ENCODE results near the gene HS3ST3B1.

HS3ST3B1 gene

DNA sequence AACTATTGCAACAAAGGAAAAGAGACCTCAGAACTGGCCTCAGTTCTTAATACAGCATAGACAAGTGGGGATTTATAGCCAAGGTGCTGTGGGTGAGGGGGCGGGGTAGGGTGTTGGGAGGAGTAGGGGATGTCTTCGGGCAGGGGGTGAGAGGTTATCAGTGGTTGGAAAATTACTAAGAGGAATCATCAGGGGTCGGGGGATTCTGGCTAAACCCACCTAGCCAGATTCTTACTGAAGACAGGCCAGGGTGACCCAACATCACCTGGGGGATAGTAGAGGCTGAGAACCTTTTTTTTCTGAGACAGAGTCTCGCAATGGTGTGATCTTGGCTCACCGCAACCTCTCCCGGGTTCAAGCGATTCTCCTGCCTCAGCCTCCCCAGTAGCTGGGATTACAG is 32.6 kb downstream of the HS3ST3B1 start:
- H3K27ac ChIP-seq (ENCODE audit: extremely low read depth, low read depth, low read length): no peak overlapping the region
- CTCF ChIA-PET: no interaction called here
- no peaks in the 10 kb centered on the region for H3K9me3 ChIP-seq (ENCODE audit: control insufficient read depth, insufficient read depth, low read depth, low read length)
- peaks cover 7% of the 10 kb centered on the region for H3K4me1 ChIP-seq (ENCODE audit: control insufficient read depth, insufficient read depth, low read length)
- H3K4me3 ChIP-seq (ENCODE audit: low read depth, low read length): no peak overlapping the region
- POLR2A ChIA-PET: no interaction called here
- no peaks in the 10 kb centered on the region for H3K36me3 ChIP-seq (ENCODE audit: control insufficient read depth in 2 of 2, insufficient read depth in 1 of 2, low read length in 2 of 2)
- TF ChIP-seq, protein P1, sequence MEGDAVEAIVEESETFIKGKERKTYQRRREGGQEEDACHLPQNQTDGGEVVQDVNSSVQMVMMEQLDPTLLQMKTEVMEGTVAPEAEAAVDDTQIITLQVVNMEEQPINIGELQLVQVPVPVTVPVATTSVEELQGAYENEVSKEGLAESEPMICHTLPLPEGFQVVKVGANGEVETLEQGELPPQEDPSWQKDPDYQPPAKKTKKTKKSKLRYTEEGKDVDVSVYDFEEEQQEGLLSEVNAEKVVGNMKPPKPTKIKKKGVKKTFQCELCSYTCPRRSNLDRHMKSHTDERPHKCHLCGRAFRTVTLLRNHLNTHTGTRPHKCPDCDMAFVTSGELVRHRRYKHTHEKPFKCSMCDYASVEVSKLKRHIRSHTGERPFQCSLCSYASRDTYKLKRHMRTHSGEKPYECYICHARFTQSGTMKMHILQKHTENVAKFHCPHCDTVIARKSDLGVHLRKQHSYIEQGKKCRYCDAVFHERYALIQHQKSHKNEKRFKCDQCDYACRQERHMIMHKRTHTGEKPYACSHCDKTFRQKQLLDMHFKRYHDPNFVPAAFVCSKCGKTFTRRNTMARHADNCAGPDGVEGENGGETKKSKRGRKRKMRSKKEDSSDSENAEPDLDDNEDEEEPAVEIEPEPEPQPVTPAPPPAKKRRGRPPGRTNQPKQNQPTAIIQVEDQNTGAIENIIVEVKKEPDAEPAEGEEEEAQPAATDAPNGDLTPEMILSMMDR (tag by site-specific recombination; IDR thresholded peaks at IDR 0.05): no peak
- TF ChIP-seq TCF7L2 (IDR thresholded peaks at IDR 0.05; ENCODE audit: borderline replicate concordance, low read depth, low read length): no peak
- TF ChIP-seq, protein P2, sequence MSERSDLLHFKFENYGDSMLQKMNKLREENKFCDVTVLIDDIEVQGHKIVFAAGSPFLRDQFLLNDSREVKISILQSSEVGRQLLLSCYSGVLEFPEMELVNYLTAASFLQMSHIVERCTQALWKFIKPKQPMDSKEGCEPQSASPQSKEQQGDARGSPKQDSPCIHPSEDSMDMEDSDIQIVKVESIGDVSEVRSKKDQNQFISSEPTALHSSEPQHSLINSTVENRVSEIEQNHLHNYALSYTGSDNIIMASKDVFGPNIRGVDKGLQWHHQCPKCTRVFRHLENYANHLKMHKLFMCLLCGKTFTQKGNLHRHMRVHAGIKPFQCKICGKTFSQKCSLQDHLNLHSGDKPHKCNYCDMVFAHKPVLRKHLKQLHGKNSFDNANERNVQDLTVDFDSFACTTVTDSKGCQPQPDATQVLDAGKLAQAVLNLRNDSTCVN (tag by site-specific recombination; optimal IDR thresholded peaks at IDR 0.05): no peak
- no peak for TF ChIP-seq ZNF214 (tag by site-specific recombination; IDR thresholded peaks at IDR 0.05; ENCODE audit: borderline replicate concordance)

DNA sequence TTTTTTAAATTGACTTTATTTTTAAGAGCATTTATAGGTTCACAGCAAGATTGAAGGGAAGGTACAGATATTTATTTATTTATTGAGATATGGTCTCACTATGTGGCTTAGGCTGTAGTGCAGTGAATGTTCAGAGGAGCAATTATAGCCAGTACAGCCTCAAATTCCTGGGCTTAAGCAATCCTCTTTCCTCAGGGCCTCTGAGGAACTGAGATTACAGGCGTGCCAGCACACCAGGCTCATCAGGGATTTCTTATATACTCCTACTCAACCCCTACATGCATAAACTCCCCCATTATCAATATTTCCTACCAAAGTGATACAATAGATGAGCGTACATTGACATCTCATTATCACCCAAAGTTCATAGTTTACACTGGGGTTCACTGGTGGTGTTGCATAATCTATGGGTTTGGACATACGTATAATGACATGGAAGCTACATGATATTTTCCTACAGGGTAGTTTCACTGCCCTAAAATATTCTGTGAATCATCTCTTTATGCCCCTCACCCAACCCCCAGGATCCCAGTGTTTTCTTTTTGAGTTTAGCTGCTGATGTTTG is 33.5 kb downstream of the HS3ST3B1 start:
- H3K4me1 ChIP-seq (ENCODE audit: control insufficient read depth, insufficient read depth, low read length): peaks cover 7% of the 10 kb centered on the region
- H3K36me3 ChIP-seq (ENCODE audit: control insufficient read depth in 2 of 2, insufficient read depth in 1 of 2, low read length in 2 of 2): no peaks in the 10 kb centered on the region
- H3K27ac ChIP-seq (ENCODE audit: extremely low read depth, low read depth, low read length): no peak overlapping the region
- POLR2A ChIA-PET: interaction anchor here (0.6 kb wide), 1 partner anchor 262 kb away, joined by 6 read pairs; no protein-coding TSS in a partner anchor
- CTCF ChIA-PET: interaction anchor here (0.6 kb wide), 1 partner anchor 236 kb away, joined by 4 read pairs; no protein-coding TSS in a partner anchor
- H3K9me3 ChIP-seq (ENCODE audit: control insufficient read depth, insufficient read depth, low read depth, low read length): no peaks in the 10 kb centered on the region
- TF ChIP-seq ZNF138 (tag by site-specific recombination; IDR thresholded peaks at IDR 0.05; ENCODE audit: borderline replicate concordance): no peak
- no peak for TF ChIP-seq ZNF585B (tag by site-specific recombination; IDR thresholded peaks at IDR 0.05)
- no peak for TF ChIP-seq ZNF600 (tag by site-specific recombination; IDR thresholded peaks at IDR 0.05)
- no peak for TF ChIP-seq ZNF157 (tag by site-specific recombination; IDR thresholded peaks at IDR 0.05)
- TF ChIP-seq ZNF121 (tag by site-specific recombination; IDR thresholded peaks at IDR 0.05): no peak
- TF ChIP-seq, protein P3, sequence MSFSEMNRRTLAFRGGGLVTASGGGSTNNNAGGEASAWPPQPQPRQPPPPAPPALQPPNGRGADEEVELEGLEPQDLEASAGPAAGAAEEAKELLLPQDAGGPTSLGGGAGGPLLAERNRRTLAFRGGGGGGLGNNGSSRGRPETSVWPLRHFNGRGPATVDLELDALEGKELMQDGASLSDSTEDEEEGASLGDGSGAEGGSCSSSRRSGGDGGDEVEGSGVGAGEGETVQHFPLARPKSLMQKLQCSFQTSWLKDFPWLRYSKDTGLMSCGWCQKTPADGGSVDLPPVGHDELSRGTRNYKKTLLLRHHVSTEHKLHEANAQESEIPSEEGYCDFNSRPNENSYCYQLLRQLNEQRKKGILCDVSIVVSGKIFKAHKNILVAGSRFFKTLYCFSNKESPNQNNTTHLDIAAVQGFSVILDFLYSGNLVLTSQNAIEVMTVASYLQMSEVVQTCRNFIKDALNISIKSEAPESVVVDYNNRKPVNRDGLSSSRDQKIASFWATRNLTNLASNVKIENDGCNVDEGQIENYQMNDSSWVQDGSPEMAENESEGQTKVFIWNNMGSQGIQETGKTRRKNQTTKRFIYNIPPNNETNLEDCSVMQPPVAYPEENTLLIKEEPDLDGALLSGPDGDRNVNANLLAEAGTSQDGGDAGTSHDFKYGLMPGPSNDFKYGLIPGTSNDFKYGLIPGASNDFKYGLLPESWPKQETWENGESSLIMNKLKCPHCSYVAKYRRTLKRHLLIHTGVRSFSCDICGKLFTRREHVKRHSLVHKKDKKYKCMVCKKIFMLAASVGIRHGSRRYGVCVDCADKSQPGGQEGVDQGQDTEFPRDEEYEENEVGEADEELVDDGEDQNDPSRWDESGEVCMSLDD (tag by site-specific recombination; IDR thresholded peaks at IDR 0.05): no peak
- TF ChIP-seq ZNF248 (tag by site-specific recombination; IDR thresholded peaks at IDR 0.05): no peak
- TF ChIP-seq ZNF311 (tag by site-specific recombination; IDR thresholded peaks at IDR 0.05; ENCODE audit: borderline replicate concordance): no peak
- TF ChIP-seq ZNF777 (tag by site-specific recombination; IDR thresholded peaks at IDR 0.05; ENCODE audit: borderline replicate concordance): no peak
- no peak for TF ChIP-seq ZNF366 (tag by site-specific recombination; conservative IDR thresholded peaks at IDR 0.05)
- no peak for TF ChIP-seq ZNF544 (tag by site-specific recombination; IDR thresholded peaks at IDR 0.05)
- no peak for TF ChIP-seq ZNF391 (tag by site-specific recombination; IDR thresholded peaks at IDR 0.05; ENCODE audit: borderline replicate concordance, low read depth)
- TF ChIP-seq, protein P4, sequence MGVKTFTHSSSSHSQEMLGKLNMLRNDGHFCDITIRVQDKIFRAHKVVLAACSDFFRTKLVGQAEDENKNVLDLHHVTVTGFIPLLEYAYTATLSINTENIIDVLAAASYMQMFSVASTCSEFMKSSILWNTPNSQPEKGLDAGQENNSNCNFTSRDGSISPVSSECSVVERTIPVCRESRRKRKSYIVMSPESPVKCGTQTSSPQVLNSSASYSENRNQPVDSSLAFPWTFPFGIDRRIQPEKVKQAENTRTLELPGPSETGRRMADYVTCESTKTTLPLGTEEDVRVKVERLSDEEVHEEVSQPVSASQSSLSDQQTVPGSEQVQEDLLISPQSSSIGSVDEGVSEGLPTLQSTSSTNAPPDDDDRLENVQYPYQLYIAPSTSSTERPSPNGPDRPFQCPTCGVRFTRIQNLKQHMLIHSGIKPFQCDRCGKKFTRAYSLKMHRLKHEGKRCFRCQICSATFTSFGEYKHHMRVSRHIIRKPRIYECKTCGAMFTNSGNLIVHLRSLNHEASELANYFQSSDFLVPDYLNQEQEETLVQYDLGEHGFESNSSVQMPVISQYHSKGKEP (tag by site-specific recombination; IDR thresholded peaks at IDR 0.05): no peak
- no peak for TF ChIP-seq ZNF19 (tag by site-specific recombination; IDR thresholded peaks at IDR 0.05; ENCODE audit: low read depth)
- TF ChIP-seq, protein P5, sequence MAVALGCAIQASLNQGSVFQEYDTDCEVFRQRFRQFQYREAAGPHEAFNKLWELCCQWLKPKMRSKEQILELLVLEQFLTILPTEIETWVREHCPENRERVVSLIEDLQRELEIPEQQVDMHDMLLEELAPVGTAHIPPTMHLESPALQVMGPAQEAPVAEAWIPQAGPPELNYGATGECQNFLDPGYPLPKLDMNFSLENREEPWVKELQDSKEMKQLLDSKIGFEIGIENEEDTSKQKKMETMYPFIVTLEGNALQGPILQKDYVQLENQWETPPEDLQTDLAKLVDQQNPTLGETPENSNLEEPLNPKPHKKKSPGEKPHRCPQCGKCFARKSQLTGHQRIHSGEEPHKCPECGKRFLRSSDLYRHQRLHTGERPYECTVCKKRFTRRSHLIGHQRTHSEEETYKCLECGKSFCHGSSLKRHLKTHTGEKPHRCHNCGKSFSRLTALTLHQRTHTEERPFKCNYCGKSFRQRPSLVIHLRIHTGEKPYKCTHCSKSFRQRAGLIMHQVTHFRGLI (tag by site-specific recombination; IDR thresholded peaks at IDR 0.05): no peak
- TF ChIP-seq ZNF791 (tag by site-specific recombination; IDR thresholded peaks at IDR 0.05): no peak
- no peak overlapping the region for H3K4me3 ChIP-seq (ENCODE audit: low read depth, low read length)
